Measurements from ENCODE around the gene WARS2.

Gene WARS2

GRCh38 chr1:119090250-119090649, 50.2 kb downstream of the WARS2 start:
- H3K4me3 ChIP-seq (replicated peaks; ENCODE audit: low read depth, low read length), result no peak overlapping the region
- no peak for DNase-seq (ENCODE audit: extremely low read depth, low read depth)
- TF ChIP-seq CTCF (IDR thresholded peaks at IDR 0.05; ENCODE audit: low read depth, low read length, missing control alignments), result no peak

GRCh38 chr1:119086830-119087229, 53.6 kb downstream of the WARS2 start:
- no peak for TF ChIP-seq CTCF (IDR thresholded peaks at IDR 0.05; ENCODE audit: low read depth, low read length, missing control alignments)
- DNase-seq (ENCODE audit: extremely low read depth, low read depth), result no peak
- no peak overlapping the region for H3K4me3 ChIP-seq (replicated peaks; ENCODE audit: low read depth, low read length)

GRCh38 chr1:119084798-119085197, 55.7 kb downstream of the WARS2 start:
- no peak for DNase-seq (ENCODE audit: extremely low read depth, low read depth)
- no peak for TF ChIP-seq CTCF (IDR thresholded peaks at IDR 0.05; ENCODE audit: low read depth, low read length, missing control alignments)
- H3K4me3 ChIP-seq (replicated peaks; ENCODE audit: low read depth, low read length), result no peak overlapping the region

- no peak overlapping the region for H3K4me3 ChIP-seq (replicated peaks; ENCODE audit: low read depth, low read length)
- no peak for TF ChIP-seq CTCF (IDR thresholded peaks at IDR 0.05; ENCODE audit: low read depth, low read length, missing control alignments)
- DNase-seq (ENCODE audit: extremely low read depth, low read depth), result no peak
Observed at GRCh38 chr1:119083980-119084379, 56.5 kb downstream of the WARS2 start.

GRCh38 chr1:119083479-119083878, 57.0 kb downstream of the WARS2 start:
- no peak overlapping the region for H3K4me3 ChIP-seq (replicated peaks; ENCODE audit: low read depth, low read length)
- DNase-seq (ENCODE audit: extremely low read depth, low read depth), result no peak
- TF ChIP-seq CTCF (IDR thresholded peaks at IDR 0.05; ENCODE audit: low read depth, low read length, missing control alignments), result no peak

GRCh38 chr1:119081700-119082099, 58.8 kb downstream of the WARS2 start:
- DNase-seq (ENCODE audit: extremely low read depth, low read depth), result no peak
- H3K4me3 ChIP-seq (replicated peaks; ENCODE audit: low read depth, low read length), result no peak overlapping the region
- TF ChIP-seq CTCF (IDR thresholded peaks at IDR 0.05; ENCODE audit: low read depth, low read length, missing control alignments), result no peak

- no peak for DNase-seq (ENCODE audit: extremely low read depth, low read depth)
- H3K4me3 ChIP-seq (replicated peaks; ENCODE audit: low read depth, low read length), result no peak overlapping the region
- TF ChIP-seq CTCF (IDR thresholded peaks at IDR 0.05; ENCODE audit: low read depth, low read length, missing control alignments), result no peak
Observed at GRCh38 chr1:119081267-119081666, 59.2 kb downstream of the WARS2 start.
